ENCODE measurements around the gene RNF166.

RNF166 gene

GRCh38 chr16:88706229-88706964 is at the start of gene RNF166, which contains the start of gene CTU2:
Gene RNF166 (minus strand): TSS chr16:88706408. CDS start chr16:88706325, 83 bp downstream.
Gene CTU2 (plus strand): TSS chr16:88706503. CDS start chr16:88706531, 28 bp downstream.
- peak; percentile 82 for DNase-seq (ENCODE audit: low read depth)
- H3K4me3 ChIP-seq (ENCODE audit: low read depth, low read length): peak within 1 kb of the TSS; percentile 96
- TF ChIP-seq, protein P1, sequence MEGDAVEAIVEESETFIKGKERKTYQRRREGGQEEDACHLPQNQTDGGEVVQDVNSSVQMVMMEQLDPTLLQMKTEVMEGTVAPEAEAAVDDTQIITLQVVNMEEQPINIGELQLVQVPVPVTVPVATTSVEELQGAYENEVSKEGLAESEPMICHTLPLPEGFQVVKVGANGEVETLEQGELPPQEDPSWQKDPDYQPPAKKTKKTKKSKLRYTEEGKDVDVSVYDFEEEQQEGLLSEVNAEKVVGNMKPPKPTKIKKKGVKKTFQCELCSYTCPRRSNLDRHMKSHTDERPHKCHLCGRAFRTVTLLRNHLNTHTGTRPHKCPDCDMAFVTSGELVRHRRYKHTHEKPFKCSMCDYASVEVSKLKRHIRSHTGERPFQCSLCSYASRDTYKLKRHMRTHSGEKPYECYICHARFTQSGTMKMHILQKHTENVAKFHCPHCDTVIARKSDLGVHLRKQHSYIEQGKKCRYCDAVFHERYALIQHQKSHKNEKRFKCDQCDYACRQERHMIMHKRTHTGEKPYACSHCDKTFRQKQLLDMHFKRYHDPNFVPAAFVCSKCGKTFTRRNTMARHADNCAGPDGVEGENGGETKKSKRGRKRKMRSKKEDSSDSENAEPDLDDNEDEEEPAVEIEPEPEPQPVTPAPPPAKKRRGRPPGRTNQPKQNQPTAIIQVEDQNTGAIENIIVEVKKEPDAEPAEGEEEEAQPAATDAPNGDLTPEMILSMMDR (conservative IDR thresholded peaks at IDR 0.05; ENCODE audit: low read depth, low read length): no peak

GRCh38 chr16:88754912-88755744 is 48.9 kb upstream of the RNF166 start:
- TF ChIP-seq, protein P1 (conservative IDR thresholded peaks at IDR 0.05; ENCODE audit: low read depth, low read length): peak; percentile 53
- peak; percentile 38 for DNase-seq (ENCODE audit: low read depth)
- no peak overlapping the region for H3K4me3 ChIP-seq (ENCODE audit: low read depth, low read length)

GRCh38 chr16:88754109-88754911 is 48.1 kb upstream of the RNF166 start:
- DNase-seq (ENCODE audit: low read depth): no peak
- TF ChIP-seq, protein P1 (conservative IDR thresholded peaks at IDR 0.05; ENCODE audit: low read depth, low read length): no peak
- H3K4me3 ChIP-seq (ENCODE audit: low read depth, low read length): no peak overlapping the region

DNA sequence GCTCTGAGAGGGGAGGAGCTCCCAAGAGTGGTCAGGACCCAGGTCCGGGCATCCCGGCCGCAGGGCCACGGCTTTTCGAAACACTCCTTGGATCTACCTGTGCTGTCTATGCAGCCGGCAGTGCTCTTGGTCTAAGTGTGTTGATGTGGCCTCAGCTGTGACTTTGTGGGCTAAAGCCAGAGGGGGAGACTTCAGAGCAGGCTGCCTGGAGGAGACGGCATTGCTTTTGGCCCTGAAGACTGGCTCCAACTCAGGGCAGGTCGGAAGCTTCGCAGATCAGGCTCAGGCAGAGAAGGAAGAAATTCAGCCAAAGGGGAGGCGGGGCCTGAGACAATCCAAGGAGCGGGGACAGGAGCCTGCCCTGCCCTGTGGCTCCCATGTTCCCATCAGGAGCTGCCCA is 47.4 kb upstream of the RNF166 start:
- TF ChIP-seq, protein P1 (conservative IDR thresholded peaks at IDR 0.05; ENCODE audit: low read depth, low read length): no peak
- DNase-seq (ENCODE audit: low read depth): no peak
- no peak overlapping the region for H3K4me3 ChIP-seq (ENCODE audit: low read depth, low read length)

DNA sequence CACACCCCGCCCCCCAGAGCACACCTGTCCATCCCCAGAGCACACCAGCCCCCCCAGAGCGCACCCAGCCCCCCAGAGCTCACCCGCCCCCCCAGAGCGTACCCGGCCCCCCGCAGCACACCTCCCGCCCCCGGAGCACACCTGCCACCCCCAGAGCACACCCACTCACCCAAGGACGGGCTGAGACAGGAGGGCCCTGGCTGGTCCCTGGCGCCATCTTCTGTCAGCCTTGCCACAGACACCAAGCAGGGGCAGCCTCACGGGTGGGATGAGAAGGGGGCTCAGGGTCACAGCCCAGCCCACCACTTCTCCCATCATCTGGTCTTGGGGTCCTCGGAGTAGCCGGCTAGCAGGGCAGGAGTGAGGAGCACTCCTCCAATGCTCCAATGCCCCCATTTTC is 47.0 kb upstream of the RNF166 start:
- no peak overlapping the region for H3K4me3 ChIP-seq (ENCODE audit: low read depth, low read length)
- DNase-seq (ENCODE audit: low read depth): no peak
- TF ChIP-seq, protein P1 (conservative IDR thresholded peaks at IDR 0.05; ENCODE audit: low read depth, low read length): no peak

- H3K4me3 ChIP-seq (ENCODE audit: low read depth, low read length): no peak overlapping the region
- TF ChIP-seq, protein P1 (conservative IDR thresholded peaks at IDR 0.05; ENCODE audit: low read depth, low read length): no peak
- DNase-seq (ENCODE audit: low read depth): no peak
Observed at GRCh38 chr16:88752386-88753002, 46.3 kb upstream of the RNF166 start.

Data from choroid plexus epithelial cell (primary cell).